ENCODE measurements around the gene TGM2. TPM values are rescaled to one million over a fixed set of nuclear protein-coding genes. Genes with fewer than 3 reads are reported as not detected.

The TGM2 gene
- total RNA-seq, 3 donors from 2014 or later: 14.9 to 62.2 (median 33.3) TPM

DNA sequence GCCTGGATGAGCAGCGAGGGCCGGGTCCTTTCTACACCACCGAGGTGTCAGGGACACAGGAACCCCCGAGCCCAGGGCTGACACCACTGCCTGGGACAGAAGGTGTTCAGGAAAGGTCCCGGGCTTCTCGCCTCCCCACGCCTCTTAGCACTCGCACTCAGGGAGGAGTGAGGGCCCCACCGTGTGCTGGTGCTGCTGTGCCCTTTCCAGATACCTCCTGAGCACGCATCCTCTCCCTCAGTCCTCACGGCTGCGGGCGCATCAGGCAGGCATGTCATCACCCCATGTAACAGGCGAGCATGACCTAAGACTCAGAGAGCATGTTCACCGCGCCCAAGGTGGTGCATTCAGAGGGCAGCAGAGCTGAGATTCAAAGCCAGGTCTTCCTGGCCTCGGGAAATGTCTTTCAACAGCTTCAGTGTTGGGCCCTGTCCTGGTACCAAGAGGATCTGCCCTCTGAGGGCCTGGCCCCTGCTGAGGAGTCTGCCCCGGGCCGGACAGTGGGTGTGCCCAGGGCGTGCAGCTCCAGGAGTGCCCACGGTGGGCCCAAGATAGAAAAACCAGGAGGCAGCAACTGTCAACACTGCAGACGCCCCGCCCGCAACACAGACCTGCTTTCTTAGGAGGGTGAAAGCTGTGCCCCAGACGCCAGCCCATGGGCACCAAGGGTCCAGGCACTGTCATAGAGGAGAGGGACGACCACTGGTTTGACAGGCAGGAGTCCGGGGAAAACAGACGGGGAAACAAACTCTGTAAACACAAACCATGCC lies 29.2 kb downstream of the TGM2 start:
- DNase-seq (peak in 1 of 3 donors; percentile 22), ATAC-seq (no peak)
- Histone ChIP-seq H3K9me3 (no peaks in the 10 kb centered on the region), H3K4me3 (no peak overlapping the region), H3K36me3 (ENCODE audit: low read depth) (no peaks in the 10 kb centered on the region), H3K4me1 (ENCODE audit: low read depth) (peaks cover 2% of the 10 kb centered on the region)
- intact Hi-C loops (cut with DNase I, micrococcal nuclease): no loop called here
- TF ChIP-seq, protein P1, sequence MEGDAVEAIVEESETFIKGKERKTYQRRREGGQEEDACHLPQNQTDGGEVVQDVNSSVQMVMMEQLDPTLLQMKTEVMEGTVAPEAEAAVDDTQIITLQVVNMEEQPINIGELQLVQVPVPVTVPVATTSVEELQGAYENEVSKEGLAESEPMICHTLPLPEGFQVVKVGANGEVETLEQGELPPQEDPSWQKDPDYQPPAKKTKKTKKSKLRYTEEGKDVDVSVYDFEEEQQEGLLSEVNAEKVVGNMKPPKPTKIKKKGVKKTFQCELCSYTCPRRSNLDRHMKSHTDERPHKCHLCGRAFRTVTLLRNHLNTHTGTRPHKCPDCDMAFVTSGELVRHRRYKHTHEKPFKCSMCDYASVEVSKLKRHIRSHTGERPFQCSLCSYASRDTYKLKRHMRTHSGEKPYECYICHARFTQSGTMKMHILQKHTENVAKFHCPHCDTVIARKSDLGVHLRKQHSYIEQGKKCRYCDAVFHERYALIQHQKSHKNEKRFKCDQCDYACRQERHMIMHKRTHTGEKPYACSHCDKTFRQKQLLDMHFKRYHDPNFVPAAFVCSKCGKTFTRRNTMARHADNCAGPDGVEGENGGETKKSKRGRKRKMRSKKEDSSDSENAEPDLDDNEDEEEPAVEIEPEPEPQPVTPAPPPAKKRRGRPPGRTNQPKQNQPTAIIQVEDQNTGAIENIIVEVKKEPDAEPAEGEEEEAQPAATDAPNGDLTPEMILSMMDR (IDR thresholded peaks at IDR 0.05): no peak

DNA sequence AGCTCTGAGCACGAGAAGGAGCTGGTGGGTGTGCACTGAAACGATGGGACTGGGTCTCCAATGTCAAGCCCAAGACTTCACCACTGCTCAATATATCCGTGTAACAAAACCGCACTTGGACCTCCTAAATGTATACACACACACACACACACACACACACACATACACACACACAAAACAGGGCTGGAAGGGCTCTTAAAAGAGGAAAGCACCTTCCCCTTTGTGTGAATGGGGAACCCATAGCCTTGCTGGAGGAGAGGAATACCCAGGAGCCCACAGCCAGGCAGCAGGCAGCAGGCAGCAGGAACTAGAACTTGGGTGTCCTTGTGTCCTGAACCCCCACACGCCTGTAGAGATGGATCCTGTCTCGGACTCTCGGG lies 29.8 kb downstream of the TGM2 start:
- no peak overlapping the region for H3K4me3 ChIP-seq
- intact Hi-C loops (cut with DNase I, micrococcal nuclease): no loop called here
- H3K4me1 ChIP-seq (ENCODE audit: low read depth): peaks cover 1% of the 10 kb centered on the region
- no peak for ATAC-seq
- no peak for DNase-seq
- H3K36me3 ChIP-seq (ENCODE audit: low read depth): no peaks in the 10 kb centered on the region
- no peaks in the 10 kb centered on the region for H3K9me3 ChIP-seq
- TF ChIP-seq, protein P1 (IDR thresholded peaks at IDR 0.05): no peak

DNA sequence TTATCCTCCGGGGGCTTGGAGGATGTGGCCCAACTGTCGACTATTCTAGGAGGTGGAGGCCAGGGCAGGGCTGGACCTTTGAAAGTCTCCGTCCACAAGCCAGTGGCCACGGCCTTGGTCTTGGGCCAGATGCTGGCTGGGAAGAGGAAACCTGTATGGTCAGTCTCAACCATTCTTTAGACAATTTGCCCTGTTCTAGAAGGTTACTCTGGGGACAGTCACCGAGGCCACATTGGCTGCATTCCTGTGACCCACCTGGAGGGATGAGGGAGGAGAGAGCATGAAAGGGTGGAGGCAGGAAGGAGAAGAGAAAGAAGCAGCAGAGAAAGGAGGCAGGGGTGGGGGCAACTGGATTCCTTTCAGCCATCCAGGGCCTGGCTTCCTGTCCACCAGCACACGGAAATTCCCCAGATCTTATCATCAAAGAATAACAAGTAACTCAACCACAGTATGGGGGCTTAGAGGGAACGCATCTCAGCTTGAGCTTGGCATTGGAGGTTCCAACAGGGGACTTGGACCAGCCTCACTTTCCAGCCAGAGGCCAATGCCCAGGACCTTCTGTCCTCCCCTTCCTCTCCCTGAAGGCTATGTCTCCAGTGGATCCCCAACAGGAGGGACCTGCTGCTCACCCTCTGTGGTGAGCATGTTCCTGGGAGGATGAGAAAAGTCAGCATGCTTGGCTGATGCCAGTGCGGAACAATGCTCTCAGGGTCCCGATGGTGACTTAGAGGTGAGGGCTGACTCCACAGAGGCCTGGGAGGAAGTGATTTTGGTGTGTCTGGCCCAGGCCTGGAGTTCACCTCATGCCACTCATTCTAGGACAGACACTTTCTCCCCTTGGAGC lies 30.4 kb downstream of the TGM2 start:
- ATAC-seq (no peak), DNase-seq (no peak)

DNA sequence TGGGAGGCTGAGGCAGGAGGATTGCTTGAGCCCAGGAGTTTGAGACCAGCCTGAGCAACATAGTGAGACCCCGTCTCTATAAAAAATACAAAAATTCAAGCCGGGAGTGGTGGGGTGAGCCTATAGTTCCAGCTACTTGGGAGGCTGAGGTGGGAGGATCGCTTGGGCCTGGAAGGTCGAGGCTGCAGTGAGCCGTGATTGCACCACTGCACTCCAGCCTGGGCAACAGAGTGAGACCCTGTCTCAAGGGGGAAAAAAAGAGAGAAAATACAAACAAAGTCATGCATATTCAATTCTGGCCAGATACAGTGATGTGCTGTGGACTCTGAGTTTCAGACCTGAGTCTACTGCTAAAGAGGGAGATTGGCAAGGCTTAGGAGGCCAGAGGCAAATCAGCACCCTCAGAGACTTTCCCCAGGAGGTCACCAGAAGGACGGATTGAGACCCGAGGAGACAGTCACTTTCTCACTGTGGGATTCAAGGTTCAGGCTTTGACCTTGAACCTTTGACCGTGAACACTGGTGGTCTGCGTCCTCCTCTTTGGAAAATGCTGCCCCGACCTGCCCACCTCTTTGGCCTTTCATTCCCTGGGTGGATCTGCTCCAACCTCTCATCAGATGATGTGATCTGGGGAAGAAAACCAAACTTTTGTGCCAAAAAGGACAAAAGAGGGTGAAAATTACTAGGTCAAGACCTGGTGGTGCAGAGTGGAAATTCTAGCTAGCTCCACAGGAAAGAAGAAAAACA lies 31.2 kb downstream of the TGM2 start:
- Histone ChIP-seq H3K4me3 (no peak overlapping the region), H3K9me3 (no peaks in the 10 kb centered on the region), H3K4me1 (ENCODE audit: low read depth) (no peaks in the 10 kb centered on the region), H3K36me3 (ENCODE audit: low read depth) (no peaks in the 10 kb centered on the region)
- TF ChIP-seq, protein P1 (IDR thresholded peaks at IDR 0.05): no peak
- ATAC-seq: no peak
- DNase-seq: no peak
- intact Hi-C loops (cut with DNase I, micrococcal nuclease): no loop called here

More for the DNA sequence above, 30.4 kb downstream of the TGM2 start:
- H3K36me3 ChIP-seq (ENCODE audit: low read depth): no peaks in the 10 kb centered on the region
- TF ChIP-seq, protein P1 (IDR thresholded peaks at IDR 0.05): no peak
- no peaks in the 10 kb centered on the region for H3K4me1 ChIP-seq (ENCODE audit: low read depth)
- H3K9me3 ChIP-seq: no peaks in the 10 kb centered on the region
- no peak overlapping the region for H3K4me3 ChIP-seq
- intact Hi-C loops (cut with DNase I, micrococcal nuclease): no loop called here

DNA sequence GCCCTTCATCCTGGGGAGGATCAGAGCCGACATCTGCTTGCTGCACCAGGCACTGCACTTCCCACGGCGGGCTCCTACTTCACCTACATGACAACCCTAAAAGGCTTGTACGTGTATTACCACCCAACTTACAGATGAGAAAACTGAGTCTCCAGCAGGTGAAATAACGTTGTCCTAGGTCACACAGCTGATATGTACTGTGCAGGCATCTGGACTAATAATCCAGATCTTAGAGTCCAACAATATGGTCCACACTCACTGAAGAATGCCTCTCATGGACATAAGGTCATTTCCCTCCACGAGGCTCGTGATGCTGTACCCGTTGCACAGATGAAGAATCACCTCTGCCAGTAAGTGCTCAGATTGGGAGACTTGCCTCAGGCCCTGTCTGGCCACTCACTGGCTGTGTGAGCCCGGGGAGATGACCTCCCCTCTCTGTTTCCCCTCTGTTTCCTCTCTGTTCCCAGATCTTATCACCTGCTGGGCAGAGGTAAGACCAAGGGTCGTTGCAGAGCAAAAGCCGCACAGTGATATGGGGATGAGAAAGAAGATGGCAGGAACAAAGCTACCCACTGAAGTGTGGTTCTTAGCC lies 32.1 kb downstream of the TGM2 start:
- Histone ChIP-seq H3K9me3 (no peaks in the 10 kb centered on the region), H3K4me1 (ENCODE audit: low read depth) (no peaks in the 10 kb centered on the region), H3K4me3 (no peak overlapping the region), H3K36me3 (ENCODE audit: low read depth) (no peaks in the 10 kb centered on the region)
- TF ChIP-seq, protein P1 (IDR thresholded peaks at IDR 0.05): no peak
- DNase-seq (peak in 1 of 3 donors; percentile 32), ATAC-seq (no peak)
- intact Hi-C loops (cut with DNase I, micrococcal nuclease): no loop called here
